HEK293T (cell line): ENCODE measurements around the gene ECI1.

Experiments
- ARNT ChIP-seq: fragments of 450-650 bp; IDR thresholded peaks from 2 replicates; pipeline ENCODE4 v1.6.1; 2017; ENCODE audit warnings: mild to moderate bottlenecking
- FOXA1 ChIP-seq: fragments of 450-650 bp; IDR thresholded peaks from 2 replicates; pipeline ENCODE4 v1.6.1; 2016; ENCODE audit warnings: mild to moderate bottlenecking
- FOXM1 ChIP-seq: fragments of 450-650 bp; IDR thresholded peaks from 2 replicates; pipeline ENCODE4 v1.6.1; 2017; ENCODE audit warnings: mild to moderate bottlenecking, borderline replicate concordance
- SP1 ChIP-seq: fragments of 450-650 bp; IDR thresholded peaks from 2 replicates; pipeline ENCODE4 v1.6.1; 2017
- TARDBP ChIP-seq: fragments of 450-650 bp; IDR thresholded peaks from 2 replicates; pipeline ENCODE4 v1.6.1; 2016

- TF ChIP-seq TARDBP (no peak), SP1 (no peak), FOXM1 (no peak), FOXA1 (no peak), ARNT (no peak)
These were observed 29.7 kb upstream of the ECI1 start for GRCh38 chr16:2280981-2281542.
